Amniotic stem cell (primary cell): ENCODE measurements around the gene MYEOV.

Experiments used
- DNase-seq: peaks from one replicate; lab custom pipeline; 2025; lab: John Stamatoyannopoulos, UW

Gene MYEOV

GRCh38 chr11:69317401-69318092, 23.6 kb downstream of the MYEOV start:
- no peak for DNase-seq

DNA sequence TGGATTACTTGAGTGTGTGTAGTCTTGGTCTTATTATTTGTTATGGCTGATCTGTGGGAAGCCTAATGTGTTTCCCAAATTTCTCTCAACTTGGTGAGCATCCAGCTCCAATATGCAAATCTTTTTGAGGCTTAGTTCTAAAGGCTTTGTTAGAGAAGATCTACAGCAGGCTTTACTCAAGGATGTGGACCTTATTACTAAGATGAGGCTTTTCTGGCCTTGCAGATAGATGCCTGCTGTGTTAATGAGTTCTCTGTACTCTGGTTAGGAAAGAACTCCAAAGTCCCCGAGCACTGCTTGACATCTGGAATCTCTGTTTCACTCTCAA, 24.1 kb downstream of the MYEOV start:
- DNase-seq, result no peak

GRCh38 chr11:69319255-69320106, 25.5 kb downstream of the MYEOV start:
- no peak for DNase-seq

DNA sequence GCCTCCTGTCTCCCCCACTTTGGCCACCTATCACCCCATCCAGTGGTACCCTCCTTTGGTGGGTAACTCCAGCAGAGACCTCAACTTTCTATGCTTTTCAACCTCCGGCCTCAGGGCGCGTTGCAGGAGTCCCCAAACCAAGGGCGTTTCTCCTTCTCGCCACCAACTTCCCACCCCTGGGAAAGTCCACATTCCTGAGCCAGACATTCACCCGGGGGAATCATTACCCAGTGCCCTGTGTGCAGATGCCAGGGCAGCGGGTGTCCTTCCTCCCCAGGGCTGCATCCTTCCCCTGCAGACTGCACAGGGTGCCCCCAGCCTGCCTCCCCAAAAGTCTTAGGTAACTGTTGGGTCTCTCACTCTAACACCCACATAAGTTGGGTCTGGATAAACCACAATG, 26.4 kb downstream of the MYEOV start:
- DNase-seq, result no peak

- no peak for DNase-seq
Measured at GRCh38 chr11:69320756-69321741, 27.1 kb downstream of the MYEOV start.

DNA sequence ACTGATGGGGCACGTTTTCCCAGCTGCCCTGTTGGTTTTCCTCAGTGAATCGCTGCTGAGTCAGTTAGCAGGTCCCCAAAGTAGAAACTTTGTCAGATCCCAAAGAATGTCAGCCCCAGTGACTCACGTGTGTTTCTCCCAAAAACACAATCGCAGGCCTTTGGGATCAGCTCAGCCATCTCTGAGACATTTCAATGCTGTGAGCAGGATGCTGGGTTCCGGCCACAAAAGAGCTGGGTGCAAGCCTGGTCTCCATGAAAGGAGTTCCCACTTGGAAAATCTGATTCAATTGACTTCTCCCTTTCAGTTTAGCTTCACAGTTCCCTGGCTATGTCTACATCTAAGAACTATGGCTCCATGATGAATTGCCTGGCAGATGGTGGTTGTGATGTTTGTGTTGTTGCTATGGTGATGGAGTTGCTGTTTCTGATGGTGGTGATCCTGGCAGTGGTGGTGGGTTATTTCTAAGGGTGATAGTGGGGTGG, 28.0 kb downstream of the MYEOV start:
- DNase-seq, result peak; percentile 80

GRCh38 chr11:69325446-69325845, 31.5 kb downstream of the MYEOV start:
- DNase-seq, result no peak

DNA sequence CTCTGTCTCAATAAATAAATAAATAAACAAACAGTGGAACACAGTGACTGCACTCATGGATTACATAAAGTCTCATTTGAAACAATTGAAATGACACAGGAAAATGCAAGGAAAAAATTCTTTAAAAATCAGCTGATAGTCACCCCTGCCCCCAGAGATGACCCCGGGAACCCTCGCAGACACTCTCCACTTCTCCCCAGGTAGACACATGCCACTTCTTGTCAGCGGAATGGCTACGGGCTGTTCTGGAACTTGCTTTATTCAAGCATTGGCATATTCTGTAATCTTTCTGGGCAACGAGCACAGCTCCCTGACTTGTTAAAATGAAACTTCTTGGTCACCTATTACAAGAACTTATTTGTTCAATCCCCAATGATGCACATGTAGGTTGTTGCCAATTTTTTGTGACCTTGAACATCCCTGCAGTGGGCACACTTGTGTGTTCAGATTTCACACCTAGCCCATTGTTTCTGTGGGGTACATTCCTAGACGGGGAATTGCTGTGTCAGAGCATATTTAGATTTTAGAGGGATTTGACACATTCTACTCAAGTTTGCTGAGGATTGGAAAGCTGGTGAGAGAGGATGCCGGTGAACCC, 32.8 kb downstream of the MYEOV start:
- no peak for DNase-seq

DNA sequence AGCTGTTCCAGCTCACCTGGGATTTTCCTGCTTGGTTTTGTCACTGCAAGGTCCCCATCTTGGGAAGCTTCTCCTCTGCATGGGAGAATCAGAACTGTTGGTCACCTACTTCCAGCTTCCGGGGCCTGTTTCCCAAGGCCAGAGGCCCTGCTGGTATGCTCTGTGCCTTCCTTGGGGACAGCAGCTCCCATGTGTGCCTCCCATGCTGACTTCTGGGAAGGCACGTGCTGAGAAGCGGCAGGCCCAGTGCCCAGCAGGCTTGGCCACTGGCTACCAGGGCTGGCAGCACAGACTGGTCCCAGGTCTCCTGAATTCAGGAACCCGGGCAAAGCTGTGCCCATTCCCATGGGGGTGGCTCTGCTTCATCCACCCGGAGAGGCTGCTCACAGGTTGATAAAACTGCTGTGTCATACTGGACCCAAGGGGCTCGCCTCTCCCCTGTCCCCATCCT, 33.8 kb downstream of the MYEOV start:
- DNase-seq, result no peak

- no peak for DNase-seq
Measured at GRCh38 chr11:69328231-69328630, 34.3 kb downstream of the MYEOV start.

DNA sequence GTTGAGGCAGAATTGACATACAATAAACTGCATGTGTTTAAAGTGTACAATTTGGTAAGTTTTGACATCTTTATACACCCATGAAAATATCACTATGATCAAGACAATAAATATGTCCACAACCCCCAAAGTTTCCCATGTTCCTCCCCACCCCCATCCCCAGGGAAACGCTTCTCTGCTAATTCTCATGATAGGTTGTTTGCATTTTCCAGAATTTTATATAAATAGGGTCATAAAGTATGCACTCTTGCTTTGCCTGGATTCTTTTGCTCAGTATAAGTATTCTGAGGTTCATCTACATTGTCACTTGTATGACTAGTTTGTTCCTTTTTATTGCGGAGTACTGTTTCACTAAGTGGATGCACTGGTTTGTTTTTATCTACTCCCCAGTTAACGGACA, 35.6 kb downstream of the MYEOV start:
- no peak for DNase-seq

DNA sequence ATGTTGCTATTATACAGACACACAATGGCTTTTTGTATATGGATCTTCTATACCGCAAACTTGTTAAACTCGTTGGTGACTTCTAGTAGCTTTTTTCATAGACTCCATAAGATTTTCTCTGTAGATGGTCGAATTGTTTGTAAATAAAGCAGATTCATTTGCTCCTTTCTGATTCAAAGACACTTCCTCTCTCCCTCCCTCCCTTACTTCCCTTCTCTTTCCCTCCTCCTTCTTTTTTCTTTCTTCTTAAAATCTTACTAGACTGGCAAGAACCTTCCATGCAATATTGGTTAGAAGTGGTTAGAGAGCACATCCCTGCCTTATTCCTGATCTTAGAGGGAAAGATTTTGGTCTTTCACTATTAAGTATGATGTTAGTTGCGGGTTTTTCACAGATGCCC, 36.4 kb downstream of the MYEOV start:
- DNase-seq, result no peak

- DNase-seq, result no peak
Measured at GRCh38 chr11:69333149-69333710, 39.3 kb downstream of the MYEOV start.

DNA sequence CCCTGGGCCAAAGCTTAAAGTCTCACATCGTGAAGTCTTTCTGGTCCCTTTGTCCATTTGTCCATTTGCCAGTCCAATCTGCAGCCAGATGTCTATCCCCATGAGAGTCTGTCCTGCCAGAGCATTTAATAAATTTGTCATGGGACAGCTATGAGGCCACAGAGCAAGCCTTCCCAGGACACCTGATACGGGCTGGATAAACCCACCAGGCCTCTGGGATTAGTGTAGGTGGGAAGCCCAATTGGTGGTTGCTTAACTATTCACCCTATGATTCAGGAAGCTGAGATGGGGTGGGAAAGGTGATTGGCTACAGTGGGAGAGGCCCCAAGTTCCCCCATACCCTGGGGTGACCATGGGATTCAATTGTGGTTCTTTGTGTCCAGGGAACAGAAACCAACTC, 39.9 kb downstream of the MYEOV start:
- DNase-seq, result no peak

DNA sequence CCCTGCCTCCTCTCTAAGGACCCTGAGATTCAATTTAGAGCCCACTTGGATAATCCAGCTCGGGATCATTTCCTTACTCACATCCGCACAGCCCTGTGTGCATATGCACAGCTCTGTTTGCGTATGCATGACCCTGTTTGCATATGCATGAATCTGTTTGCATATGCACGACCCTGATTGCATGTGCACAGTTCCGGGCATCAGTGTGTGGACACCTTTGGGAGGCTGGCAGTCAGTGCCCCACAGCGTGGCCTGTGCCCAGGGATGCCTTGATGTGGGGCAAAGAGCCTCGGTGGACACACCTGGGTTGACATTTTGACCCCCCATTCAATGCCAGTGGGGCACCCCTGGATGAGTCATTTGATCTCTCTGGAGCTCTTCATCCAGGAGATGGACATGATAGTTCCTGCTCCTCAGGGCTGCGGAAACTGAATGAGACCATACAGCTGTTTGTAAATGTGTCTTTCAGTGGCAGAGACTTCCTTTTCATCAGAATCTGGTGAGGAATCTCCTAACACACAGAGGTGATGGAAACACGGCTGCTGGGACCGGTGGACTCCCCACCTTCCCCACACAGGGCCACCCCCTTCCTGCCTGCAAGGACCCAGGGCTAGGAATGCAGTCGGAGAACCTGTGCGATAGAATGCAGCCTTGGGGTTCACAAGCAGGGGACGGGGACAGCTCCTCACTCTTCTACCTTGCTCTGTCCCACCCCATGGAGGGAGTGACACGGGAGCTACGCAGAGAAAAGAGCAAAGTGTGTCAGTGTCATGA, 41.2 kb downstream of the MYEOV start:
- no peak for DNase-seq

GRCh38 chr11:69335781-69336405, 41.9 kb downstream of the MYEOV start:
- no peak for DNase-seq

GRCh38 chr11:69337211-69337721, 43.3 kb downstream of the MYEOV start:
- no peak for DNase-seq

DNA sequence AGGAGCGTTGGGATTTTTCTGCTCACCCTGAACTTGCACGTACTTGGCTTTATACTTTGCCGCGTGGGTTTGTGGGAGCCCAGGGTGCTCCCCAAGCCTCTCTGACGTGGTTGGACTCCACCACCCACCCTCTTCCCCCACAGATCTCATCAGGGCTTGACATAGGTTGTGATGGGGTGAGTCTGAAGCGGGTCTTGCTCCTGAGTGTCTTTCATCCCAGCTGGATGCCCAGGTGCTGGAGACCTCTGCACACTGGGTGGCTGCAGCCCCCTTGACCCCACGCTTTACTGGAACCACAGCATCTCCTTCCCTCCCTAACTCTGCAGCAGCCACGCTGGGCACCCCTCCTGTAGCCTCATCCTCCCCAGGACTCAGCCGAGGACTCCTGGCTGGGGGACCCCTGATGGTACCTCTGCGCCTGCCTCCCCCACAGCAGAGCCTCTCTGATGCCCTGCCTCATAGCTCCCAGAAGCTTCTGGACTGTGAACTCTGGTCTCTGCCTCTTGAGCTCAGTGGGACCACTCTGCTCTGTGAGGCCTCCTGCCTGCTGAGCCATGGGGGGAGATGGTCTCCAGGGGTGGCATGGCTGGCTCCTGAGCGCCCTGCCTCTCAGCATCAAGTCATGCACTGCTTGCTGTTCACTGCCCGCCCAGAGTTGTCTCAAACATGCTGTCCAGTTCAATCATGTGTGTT, 45.2 kb downstream of the MYEOV start:
- no peak for DNase-seq

GRCh38 chr11:69339983-69340565, 46.1 kb downstream of the MYEOV start:
- DNase-seq, result no peak
